Activated CD8-positive, alpha-beta memory T cell treated with anti-CD3 and anti-CD28 coated beads, Interleukin-2, amount 50 U/mL, for 24 hours (primary cell): ENCODE measurements around the gene HSD11B1.

Experiments used
- DNase-seq: peaks from one replicate; pipeline ENCODE4 v3.0.0-alpha.2; 2020; ENCODE audit errors: extremely low read depth

The HSD11B1 gene

DNA sequence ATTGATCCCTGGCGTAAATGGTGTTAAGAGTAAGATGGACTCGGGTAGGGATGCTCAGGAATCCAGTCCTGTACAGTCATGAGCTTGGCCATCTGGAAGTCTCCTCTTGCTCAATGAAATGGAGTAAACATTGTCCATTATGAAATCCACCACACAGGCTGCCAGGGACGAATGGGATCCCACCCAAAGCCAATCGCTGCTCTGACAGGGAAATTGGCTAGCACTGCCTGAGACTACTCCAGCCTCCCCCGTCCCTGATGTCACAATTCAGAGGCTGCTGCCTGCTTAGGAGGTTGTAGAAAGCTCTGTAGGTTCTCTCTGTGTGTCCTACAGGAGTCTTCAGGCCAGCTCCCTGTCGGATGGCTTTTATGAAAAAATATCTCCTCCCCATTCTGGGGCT, at the start of gene HSD11B1:
HSD11B1 (plus strand) TSS at position 263 of the 400 bp plus-strand sequence; CDS start at position 360, 97 bp downstream.
- no peak for DNase-seq

GRCh38 chr1:209655411-209656231, 49.0 kb upstream of the HSD11B1 start:
- no peak for DNase-seq

DNA sequence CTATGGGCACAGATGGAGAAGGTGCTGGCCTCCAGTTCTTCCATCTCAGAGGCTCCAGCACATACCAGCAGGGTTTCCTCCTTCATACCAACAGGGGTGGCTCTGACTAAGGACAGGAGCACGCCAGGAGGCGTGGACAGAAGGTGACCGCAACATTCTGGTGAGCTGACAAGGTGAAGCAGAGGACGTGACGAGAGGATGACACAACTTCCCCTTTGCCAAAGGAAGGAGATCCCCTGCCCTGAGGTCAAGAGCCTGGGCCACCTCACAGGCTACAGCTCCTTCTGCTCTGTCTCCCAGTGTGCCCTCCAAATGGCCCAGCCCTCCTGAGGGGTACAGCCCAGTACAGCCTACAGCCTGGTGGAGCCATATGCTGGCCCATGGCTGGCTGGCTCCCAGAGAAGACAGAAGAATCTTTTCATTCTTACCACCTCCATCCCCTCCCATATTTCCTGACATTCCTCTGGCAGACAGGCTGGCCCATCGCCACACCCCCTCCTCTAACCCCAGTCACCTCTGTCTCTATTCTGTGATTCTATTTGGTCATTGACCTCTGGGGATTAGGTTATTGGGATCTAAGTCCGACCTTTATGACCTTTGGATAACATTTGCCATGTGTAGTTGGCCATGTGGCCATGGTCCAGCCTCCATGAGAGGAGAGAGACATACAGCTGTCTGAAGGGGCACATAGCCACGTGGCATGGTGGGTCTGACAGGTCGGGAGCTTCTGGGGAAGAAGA, 47.3 kb upstream of the HSD11B1 start:
- DNase-seq = no peak

DNA sequence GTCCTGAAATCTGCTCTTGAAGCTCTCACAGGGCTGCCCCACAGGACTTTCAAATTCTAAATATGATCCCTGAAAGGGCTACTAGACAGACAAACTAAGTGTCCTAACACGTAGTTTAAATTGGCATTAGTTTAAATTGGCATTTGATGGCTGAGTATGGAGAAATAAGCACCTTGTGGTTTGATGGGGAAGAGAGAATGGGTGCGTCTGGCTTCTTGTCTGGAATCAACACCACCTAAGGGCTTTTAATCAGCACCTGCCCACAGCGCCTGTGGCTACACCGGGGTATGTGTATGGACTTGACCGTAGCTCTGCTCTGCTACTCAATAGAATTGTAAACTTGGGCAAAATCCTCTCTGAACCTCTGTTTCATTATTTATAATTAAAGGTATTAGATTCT, 46.7 kb upstream of the HSD11B1 start:
- DNase-seq = no peak

DNA sequence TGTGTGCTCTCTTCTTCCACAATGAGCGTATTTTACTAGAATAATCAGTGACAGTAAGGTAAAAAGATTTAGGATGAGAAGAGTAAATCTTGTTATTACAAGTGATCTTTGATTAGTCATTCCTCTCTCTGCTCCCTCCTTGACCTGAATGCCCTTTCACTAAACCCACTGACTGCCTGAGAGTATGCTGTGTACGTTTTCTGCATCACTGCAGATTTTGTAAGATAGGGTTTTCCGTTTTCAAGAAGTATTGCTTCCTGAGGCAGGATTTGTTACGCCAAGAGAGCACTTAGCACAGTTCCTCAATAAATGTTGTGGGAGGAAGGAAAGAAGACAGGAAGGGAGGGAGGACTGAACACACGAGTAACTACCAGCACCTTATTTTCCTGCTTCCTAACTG, 44.7 kb upstream of the HSD11B1 start:
- no peak for DNase-seq

GRCh38 chr1:209661071-209661470, 43.6 kb upstream of the HSD11B1 start:
- no peak for DNase-seq

DNA sequence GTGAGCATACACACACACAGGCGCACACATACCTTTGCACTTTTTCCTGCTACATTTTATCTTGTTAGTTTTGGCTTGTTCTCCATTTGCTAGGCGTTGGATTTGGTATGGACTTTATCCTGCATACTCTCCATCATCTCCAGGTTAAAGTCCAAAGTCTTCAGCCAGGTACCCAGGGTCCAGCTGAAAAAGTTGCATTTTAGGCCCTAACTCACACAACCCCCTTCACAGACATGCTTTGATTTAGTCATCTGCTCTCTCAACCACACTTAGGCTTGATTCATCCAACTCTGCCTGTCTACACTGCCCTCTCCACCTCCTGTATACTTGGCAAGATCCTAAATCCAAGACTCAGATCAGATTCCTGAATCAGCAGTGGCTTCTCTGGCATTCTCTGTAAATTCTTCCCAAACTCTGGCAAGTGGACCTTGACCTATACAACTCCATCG, 41.7 kb upstream of the HSD11B1 start:
- no peak for DNase-seq

GRCh38 chr1:209667103-209667502, 37.5 kb upstream of the HSD11B1 start:
- DNase-seq = no peak

DNA sequence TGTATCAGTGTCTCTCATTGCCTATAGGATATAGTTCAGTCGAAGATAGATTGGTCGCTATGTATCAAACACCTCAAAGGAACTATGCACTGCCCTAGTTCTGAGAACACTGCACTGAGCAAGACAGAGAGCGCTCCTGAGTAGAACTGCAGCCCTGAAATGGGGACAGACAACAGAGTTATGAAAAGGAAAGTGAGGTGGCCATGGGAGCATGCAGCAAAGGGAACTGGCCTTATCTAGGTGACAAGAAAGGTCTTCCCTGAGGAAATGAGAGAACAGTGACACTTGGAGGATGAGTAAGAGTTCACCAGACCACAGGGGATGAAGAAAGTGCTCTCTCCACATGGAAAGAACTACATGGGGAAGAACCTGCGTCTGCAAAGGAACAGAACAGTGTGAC, 36.9 kb upstream of the HSD11B1 start:
- no peak for DNase-seq

GRCh38 chr1:209670441-209671082, 34.1 kb upstream of the HSD11B1 start:
- DNase-seq = no peak

DNA sequence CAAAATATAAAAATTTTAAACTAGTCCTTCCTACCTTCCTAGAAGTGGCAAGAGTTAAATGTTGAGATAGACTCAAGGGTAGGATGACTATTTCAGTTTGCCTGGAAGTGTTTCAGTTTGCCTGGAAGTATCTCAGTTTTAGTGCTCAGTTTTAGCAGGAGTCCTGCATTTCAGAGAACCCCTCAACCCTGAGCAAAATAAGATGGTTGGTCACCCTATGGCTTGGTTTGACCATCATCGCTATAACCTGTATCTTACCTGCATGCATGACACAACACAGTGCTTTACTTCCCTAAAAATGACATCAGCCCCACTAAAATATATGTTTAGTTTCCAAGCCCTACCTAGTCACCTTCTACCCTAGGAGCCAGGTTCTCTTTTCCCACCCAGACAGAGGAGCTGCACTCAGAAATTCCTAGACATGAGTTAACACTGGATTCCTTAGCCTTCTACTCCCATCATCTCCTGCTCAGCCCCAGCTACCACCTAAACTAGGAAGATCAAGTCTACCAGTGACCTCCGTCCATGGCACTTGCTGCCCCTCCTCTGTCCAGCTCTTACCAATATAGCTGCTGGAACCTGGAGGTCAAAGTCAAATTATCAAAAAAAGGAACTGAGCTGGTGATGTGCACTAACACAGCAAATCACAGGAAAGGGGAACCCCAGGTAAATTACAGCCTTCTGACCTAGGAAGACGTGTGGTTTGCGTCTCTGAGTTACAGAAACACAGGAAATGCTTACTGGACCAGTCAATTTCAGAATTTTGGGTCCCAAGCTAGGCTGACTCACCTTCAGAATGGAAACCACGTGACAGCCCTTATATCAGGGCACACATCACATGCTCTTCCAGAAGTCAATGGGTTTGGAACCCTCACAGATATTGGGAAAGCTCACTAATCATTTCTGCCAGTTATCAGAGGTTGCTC, 31.7 kb upstream of the HSD11B1 start:
- no peak for DNase-seq

DNA sequence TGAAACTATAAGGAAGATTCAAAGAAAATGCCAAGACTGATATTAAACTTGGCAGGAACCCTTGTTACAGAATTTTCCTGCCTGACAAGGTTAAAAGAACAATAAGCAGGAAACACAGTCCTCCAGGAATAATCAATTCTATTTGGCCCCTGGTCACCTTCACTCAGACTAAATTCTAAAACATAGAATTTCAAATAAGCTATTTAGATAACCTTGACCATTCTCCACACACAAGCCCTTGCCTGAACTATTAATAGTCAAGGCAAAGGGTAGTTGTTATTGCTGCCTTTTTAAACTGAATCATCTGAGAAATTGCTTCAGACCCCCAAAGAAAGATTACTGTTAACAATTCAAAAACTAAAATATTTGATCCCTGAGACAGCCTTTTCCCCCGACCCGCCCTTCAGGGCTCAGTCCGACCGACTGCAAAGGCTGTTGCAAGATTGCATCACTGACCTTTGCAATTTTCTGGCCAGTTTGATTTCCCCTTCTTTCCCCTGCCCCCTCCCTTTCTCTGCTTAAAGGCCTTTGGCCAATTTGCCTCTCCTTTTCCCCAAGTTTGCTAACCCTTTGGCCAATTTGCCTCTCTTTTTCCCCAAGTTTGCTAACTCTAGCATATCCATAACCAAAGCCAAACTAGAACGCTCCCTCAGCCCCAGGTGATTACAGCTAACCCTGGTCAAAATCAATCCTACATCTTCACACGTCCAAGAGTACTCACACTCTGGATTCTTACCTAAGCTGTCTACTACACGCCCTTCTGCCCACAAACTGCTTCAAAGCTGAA, 30.8 kb upstream of the HSD11B1 start:
- no peak for DNase-seq

DNA sequence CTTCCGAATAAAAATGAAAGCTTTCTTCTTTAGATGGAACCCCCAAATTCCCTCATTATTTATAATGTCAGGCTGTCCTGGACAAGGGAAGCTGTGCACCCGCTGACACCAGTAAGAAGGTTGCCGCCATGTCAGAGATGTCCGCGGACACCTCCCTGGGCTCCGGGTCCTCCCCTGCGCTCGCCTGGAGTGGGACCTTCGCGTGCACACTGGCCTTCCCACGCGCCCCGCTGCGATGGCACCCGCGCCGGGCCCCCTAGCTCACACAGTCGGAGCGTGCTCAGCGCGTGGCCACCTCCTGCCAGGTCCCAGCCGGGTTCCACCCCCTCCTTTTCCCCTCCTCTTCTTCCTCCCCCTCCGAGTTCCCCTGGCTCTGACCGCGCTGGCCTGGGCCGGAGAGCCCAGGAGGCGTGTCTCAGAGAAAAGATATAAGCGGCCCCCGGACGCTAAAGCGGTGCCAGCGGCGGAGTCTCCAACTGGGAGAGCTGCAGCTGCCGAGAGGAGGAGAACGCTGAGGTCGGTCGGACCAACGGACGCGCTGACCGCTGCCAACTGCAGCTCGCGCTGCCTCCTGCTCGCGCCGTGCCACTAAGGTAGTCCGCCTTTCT, 29.6 kb upstream of the HSD11B1 start, which contains the start of gene G0S2:
G0S2 (plus strand) TSS at position 456 of the 608 bp plus-strand sequence. CDS start 273 bp downstream, outside the sequence.
- DNase-seq = no peak

DNA sequence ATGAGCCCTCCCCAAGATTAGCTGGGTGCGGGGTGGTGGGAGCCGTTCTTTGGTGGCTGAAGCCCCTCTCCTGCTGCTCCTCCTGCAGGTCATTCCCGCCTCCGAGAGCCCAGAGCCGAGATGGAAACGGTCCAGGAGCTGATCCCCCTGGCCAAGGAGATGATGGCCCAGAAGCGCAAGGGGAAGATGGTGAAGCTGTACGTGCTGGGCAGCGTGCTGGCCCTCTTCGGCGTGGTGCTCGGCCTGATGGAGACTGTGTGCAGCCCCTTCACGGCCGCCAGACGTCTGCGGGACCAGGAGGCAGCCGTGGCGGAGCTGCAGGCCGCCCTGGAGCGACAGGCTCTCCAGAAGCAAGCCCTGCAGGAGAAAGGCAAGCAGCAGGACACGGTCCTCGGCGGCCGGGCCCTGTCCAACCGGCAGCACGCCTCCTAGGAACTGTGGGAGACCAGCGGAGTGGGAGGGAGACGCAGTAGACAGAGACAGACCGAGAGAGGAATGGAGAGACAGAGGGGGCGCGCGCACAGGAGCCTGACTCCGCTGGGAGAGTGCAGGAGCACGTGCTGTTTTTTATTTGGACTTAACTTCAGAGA, 29.0 kb upstream of the HSD11B1 start:
- DNase-seq = no peak

GRCh38 chr1:209678981-209679539, 25.6 kb upstream of the HSD11B1 start:
- DNase-seq = no peak

- DNase-seq = no peak
Observed at GRCh38 chr1:209685821-209686220, 18.8 kb upstream of the HSD11B1 start.

- DNase-seq = no peak
Observed at GRCh38 chr1:209686322-209686721, 18.3 kb upstream of the HSD11B1 start.

DNA sequence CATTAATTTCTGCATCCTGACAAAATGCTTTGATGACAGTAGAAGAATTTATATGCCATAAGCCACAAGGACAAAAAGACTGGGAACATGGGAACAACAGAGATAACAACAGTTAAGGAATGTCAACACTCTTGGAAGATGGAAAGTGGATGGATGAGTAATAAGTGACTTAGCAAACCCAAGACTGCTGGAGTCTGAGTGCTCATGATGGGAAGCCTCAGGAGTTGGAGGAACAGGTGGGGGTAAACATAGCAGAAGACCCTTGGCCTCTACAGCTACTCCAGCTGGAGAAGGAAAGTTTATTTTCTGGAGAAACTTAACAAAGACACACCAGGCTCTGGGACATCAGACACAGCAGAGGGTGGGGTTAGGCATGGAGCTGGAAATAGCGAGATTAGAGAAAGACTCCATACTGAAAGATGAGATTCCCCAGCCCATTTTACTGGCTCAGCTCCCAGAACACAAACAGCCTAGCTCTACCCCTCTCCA, 15.9 kb upstream of the HSD11B1 start:
- no peak for DNase-seq

GRCh38 chr1:209689477-209689876, 15.2 kb upstream of the HSD11B1 start:
- no peak for DNase-seq
